ENCODE results near the gene PTPRU. TPM values are rescaled to one million over a fixed set of nuclear protein-coding genes. Genes with fewer than 3 reads are reported as not detected.

Gene PTPRU
- polyA plus RNA-seq, 3 donors from 2014 or later = not detected

DNA sequence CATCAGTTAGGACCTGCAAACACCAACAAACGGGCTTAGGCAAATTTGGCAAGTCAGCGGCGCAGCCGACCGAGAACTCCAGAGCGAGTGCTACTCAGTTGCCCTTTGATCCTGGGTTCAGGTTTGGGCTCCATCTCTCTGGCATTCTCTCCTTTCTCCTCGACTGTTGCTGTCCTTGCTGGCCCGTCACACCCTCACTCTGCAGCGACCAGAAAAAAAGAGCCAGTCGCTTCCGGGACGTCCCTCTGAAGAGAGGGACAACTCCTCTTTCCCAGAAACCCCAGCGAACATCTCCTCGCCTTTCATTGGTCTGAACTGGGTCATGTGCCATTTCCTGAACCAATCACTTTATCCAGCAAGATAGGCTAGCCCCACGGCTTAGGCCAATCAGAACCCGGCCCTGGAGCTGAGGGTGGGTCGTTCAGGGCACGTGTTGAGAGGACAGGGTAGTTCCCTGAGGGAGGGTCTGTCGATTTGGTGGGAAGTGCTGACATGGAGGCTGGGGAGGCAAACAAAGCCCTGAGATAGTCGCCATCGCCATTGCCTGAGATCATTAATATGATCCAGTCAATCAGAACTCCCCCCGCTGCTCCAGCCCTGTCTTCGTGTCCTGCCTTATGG lies 113.7 kb downstream of the PTPRU start:
- H3K4me1 Mint-ChIP-seq = no peaks in the 10 kb centered on the region
- no peaks in the 10 kb centered on the region for H3K36me3 Mint-ChIP-seq
- H3K27me3 Mint-ChIP-seq (ENCODE audit: low read depth in 3 of 3) = peaks cover 2 to 12% (median 10%) of the 10 kb centered on the region in 3 donors
- H3K27ac Mint-ChIP-seq = no peak overlapping the region
- H3K4me3 Mint-ChIP-seq = no peak overlapping the region
- DNase-seq = no peak
- H3K9me3 Mint-ChIP-seq = no peaks in the 10 kb centered on the region

DNA sequence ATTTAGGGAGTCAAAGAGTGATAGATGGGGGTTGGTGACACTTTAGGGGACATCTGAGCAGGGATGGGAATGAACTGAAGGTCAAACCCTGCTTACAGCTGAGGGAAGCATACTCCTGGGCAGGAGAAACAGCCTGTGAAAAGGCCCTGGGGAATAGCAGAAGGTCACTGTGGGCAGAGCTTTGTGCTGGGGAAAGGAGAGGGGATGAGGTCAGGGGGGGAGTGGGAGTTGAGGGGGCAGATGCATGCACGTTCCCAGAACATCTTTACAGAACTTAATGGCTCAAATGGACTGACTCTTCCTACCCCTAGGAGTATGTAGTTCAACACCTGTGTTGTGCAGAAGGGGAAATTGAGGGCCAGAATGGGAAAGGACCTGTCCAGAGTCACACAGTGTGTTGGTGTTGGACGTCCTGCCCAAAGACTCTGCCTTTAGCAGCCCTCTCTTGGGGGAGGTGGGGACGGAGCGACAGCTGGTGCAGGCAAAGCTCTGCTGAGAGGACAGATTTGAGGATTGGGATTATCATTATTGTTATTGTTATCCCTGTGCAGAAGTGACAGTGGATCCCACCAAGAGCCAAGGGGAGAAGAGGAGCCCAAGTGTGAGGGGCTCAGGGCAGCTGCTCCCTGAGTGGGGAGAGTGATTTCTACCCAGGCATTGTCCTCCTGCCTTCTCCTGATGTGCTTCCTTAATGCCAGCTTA lies 116.5 kb downstream of the PTPRU start:
- no peak for DNase-seq
- Mint-ChIP-seq H3K9me3 (no peaks in the 10 kb centered on the region), H3K4me1 (no peaks in the 10 kb centered on the region), H3K27ac (no peak overlapping the region), H3K36me3 (no peaks in the 10 kb centered on the region), H3K4me3 (no peak overlapping the region), H3K27me3 (ENCODE audit: low read depth in 3 of 3) (peaks cover 6 to 11% (median 10%) of the 10 kb centered on the region in 3 donors)

DNA sequence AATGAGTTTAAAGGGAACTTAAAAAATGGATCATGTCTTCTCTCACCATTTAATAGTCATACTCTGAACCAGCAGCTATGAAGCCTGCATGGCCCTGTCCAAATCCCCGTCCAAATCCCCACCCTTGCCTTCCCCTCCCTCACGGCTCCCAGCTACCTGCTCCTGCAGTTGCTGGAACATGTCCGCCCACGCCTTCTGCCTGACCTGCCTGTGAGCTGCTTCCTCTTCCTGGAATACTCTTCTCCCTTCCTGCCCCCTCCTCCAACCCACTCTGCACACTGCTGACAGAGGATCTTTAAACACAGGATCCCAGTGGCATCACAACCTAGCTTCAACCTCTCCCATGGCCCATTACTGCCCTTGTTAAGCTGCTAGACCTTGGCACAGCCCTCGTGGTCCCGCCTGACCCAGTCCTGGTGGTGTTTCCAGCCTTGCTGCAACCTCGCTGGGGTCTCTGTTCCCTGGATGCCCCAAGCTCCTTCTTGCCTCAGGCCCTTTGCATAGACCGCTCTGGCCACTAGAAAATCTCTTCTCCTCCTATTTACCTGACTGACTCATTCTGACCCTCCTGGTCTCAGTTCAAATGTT lies 118.3 kb downstream of the PTPRU start:
- no peak for DNase-seq
- Mint-ChIP-seq H3K27me3 (ENCODE audit: low read depth in 3 of 3) (peaks cover 5 to 10% (median 6%) of the 10 kb centered on the region in 3 donors), H3K27ac (no peak overlapping the region), H3K4me3 (no peak overlapping the region), H3K36me3 (no peaks in the 10 kb centered on the region), H3K4me1 (no peaks in the 10 kb centered on the region), H3K9me3 (no peaks in the 10 kb centered on the region)

DNA sequence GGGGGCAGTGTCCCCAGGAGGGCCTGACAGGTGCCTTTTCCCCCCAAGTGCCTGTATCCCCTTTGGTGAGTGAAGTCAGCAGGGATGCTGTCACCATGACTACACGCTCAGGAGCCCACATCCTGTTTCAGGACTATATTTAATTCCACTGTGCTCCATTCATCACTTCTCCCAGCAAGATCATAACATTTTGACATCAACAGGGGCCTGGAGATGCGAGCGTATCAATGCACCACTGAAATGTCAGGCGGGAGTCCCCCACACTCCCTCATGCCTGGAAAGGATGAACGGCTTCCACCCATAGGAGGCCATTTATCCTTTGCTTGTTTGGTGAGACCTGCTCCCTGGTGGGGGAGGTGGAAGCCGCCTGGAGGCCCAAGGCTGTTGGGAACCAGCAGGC lies 119.1 kb downstream of the PTPRU start:
- Mint-ChIP-seq H3K36me3 (no peaks in the 10 kb centered on the region), H3K4me3 (no peak overlapping the region), H3K27me3 (ENCODE audit: low read depth in 3 of 3) (peaks cover 3 to 12% (median 7%) of the 10 kb centered on the region in 3 donors), H3K9me3 (no peaks in the 10 kb centered on the region), H3K4me1 (no peaks in the 10 kb centered on the region), H3K27ac (no peak overlapping the region)
- no peak for DNase-seq

DNA sequence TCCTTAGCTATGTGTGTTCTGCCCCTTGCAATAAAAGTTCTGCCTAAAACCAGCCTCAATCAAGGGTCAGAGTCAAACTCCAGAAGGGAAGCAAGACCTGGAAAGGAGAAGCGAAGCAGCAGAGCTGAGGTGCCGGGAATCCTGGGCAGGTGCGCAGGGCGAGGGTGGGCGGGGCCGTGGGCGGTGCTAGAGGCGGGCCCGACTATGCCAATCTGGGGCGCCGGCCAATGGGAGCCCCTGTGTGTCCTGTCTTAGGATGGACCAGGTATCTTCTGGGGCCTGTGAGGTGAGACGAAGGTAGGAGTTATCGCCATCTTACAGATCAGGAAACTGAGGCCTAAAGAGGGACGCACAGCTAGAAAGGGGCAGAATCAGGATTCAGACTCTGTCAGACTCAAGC lies 120.3 kb downstream of the PTPRU start:
- H3K4me1 Mint-ChIP-seq = no peaks in the 10 kb centered on the region
- H3K27ac Mint-ChIP-seq = no peak overlapping the region
- no peaks in the 10 kb centered on the region for H3K36me3 Mint-ChIP-seq
- H3K9me3 Mint-ChIP-seq = no peaks in the 10 kb centered on the region
- no peak overlapping the region for H3K4me3 Mint-ChIP-seq
- peaks cover 0 to 12% (median 9%) of the 10 kb centered on the region in 3 donors for H3K27me3 Mint-ChIP-seq (ENCODE audit: low read depth in 3 of 3)
- no peak for DNase-seq

DNA sequence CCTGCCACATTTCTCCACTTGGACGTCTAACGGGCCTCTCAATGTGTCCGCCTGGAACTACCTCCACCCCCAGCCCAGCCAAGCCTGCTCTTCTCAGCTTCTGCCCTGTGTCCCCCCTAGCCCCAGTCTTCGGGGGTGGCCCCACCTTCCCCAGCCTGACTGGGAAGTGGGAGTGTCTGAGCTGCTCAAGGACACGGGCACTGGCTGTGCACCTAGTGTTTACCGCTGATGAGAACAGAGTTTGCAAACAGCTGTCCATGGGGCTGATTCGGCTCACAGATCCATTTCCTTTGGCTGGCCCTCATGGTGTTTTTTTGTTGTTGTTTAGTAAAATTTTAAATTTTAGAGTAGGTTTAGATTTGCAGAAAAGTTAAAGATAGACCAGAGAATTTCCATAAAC lies 121.1 kb downstream of the PTPRU start:
- Mint-ChIP-seq H3K36me3 (no peaks in the 10 kb centered on the region), H3K4me3 (no peak overlapping the region), H3K27me3 (ENCODE audit: low read depth in 3 of 3) (peaks cover 0 to 12% (median 9%) of the 10 kb centered on the region in 3 donors), H3K9me3 (no peaks in the 10 kb centered on the region), H3K4me1 (no peaks in the 10 kb centered on the region), H3K27ac (no peak overlapping the region)
- no peak for DNase-seq

DNA sequence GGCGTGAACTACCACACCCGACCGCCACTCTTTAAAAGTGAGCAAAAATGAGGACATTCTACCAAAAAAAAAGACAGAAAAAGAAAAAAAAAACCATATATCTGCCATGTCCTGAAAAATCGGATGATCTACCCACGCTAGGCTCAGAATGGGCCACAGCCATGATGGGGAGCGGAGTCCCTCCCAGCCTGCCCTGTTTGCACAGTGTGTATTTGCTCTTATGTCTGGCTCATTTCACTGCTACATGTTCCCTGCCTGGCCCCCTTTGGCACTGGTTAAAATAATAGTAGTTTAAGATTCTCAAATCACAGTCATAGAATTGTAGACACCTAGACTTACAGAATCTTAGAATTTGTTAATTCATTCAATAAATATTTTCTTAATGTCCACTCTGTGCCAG lies 121.9 kb downstream of the PTPRU start:
- Mint-ChIP-seq H3K27me3 (ENCODE audit: low read depth in 3 of 3) (peaks cover 2 to 9% (median 8%) of the 10 kb centered on the region in 3 donors), H3K36me3 (no peaks in the 10 kb centered on the region), H3K4me1 (no peaks in the 10 kb centered on the region), H3K27ac (no peak overlapping the region), H3K4me3 (no peak overlapping the region), H3K9me3 (no peaks in the 10 kb centered on the region)
- DNase-seq = no peak

DNA sequence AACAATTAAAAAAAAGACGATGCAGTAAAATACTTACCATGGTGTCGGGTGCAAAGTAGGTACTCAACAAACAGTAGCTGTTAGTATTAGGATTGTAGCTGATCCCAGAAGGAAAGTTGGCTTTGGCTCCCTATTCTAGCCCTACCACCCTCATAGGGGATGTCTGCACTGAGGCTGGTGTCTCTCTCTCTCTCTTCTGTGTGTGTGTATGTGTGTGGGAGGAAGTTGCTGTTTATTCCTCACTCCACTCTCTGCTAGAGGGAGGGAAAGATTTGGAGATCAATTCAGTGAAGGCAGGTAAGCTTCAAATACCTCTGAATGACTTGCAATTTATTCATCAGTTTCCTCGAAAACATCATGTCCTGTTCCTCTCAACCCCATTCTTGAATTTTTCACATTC lies 124.4 kb downstream of the PTPRU start:
- H3K36me3 Mint-ChIP-seq = no peaks in the 10 kb centered on the region
- no peak overlapping the region for H3K4me3 Mint-ChIP-seq
- H3K27ac Mint-ChIP-seq = no peak overlapping the region
- peaks cover 2 to 12% (median 5%) of the 10 kb centered on the region in 3 donors for H3K27me3 Mint-ChIP-seq (ENCODE audit: low read depth in 3 of 3)
- H3K4me1 Mint-ChIP-seq = no peaks in the 10 kb centered on the region
- DNase-seq = no peak
- no peaks in the 10 kb centered on the region for H3K9me3 Mint-ChIP-seq

DNA sequence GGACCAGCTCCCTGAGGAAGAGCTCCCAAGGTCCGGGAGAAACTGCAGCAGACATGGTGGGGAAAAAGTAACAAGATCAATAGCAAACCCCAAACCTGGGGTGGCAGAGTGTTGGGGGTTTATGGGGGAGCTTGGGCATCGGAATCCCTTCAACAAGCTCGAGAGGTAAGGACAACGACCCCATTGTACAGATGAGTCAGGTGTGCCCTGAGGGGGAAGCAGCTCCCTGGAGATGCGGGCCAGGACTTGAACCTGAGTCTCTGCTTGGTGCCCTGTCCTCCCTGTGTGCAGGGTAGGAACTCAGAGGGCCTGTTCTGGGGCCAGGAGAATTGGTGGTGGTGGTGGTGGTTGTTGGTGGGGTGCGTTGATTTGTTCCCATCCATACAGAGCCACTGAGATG lies 125.4 kb downstream of the PTPRU start:
- no peak for DNase-seq
- peaks cover 0 to 1% (median 0%) of the 10 kb centered on the region in 6 donors for H3K9me3 Mint-ChIP-seq
- no peak overlapping the region for H3K27ac Mint-ChIP-seq
- no peaks in the 10 kb centered on the region for H3K36me3 Mint-ChIP-seq
- no peaks in the 10 kb centered on the region for H3K4me1 Mint-ChIP-seq
- H3K27me3 Mint-ChIP-seq (ENCODE audit: low read depth in 3 of 3) = peaks cover 3 to 10% (median 9%) of the 10 kb centered on the region in 3 donors
- H3K4me3 Mint-ChIP-seq = no peak overlapping the region

DNA sequence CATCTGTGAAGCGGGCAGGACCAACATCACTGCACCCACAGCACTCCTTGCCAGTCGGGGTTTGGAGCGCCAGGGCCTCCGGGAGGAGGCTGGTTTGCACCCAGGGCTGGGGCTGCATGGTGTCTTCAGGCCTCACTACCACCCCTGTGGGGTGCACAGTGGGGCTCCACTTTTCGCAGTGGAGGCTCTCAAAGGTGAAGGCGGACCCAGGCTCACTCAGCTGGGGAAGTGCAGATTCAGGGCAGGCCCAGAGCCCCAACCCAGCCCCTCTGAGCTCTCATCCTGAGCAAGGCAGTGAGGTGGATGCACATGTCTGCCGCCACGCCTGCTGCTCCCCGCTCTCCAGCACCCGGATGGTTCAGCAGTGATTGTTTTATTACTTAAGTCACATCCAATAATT lies 125.8 kb downstream of the PTPRU start:
- Mint-ChIP-seq H3K27me3 (ENCODE audit: low read depth in 3 of 3) (peaks cover 3 to 10% (median 8%) of the 10 kb centered on the region in 3 donors), H3K4me1 (no peaks in the 10 kb centered on the region), H3K36me3 (no peaks in the 10 kb centered on the region), H3K4me3 (no peak overlapping the region), H3K9me3 (peaks cover 0 to 1% (median 0%) of the 10 kb centered on the region in 6 donors), H3K27ac (no peak overlapping the region)
- no peak for DNase-seq

DNA sequence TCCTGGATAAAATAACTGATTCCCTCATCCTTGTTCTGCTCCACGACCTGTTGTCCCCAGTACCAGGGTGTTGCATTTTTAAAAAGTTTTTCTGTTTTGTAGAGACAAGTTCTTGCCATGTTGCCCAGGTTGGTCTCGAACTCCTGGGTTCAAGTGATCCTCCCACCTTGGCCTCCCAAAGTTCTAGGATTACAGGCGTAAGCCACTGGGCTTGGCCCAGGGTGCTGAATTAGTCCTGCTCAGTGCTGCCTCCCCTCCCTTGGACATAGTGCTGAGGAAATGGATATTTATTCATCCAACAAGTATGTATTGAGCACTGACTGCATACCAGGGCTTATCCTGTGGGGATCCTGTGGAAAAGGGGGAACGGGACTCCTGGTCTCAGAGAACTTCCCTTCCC lies 126.4 kb downstream of the PTPRU start:
- H3K36me3 Mint-ChIP-seq = no peaks in the 10 kb centered on the region
- no peaks in the 10 kb centered on the region for H3K4me1 Mint-ChIP-seq
- H3K4me3 Mint-ChIP-seq = no peak overlapping the region
- peaks cover 3 to 10% (median 8%) of the 10 kb centered on the region in 3 donors for H3K27me3 Mint-ChIP-seq (ENCODE audit: low read depth in 3 of 3)
- H3K27ac Mint-ChIP-seq = no peak overlapping the region
- no peak for DNase-seq
- H3K9me3 Mint-ChIP-seq = peaks cover 0 to 1% (median 0%) of the 10 kb centered on the region in 6 donors

DNA sequence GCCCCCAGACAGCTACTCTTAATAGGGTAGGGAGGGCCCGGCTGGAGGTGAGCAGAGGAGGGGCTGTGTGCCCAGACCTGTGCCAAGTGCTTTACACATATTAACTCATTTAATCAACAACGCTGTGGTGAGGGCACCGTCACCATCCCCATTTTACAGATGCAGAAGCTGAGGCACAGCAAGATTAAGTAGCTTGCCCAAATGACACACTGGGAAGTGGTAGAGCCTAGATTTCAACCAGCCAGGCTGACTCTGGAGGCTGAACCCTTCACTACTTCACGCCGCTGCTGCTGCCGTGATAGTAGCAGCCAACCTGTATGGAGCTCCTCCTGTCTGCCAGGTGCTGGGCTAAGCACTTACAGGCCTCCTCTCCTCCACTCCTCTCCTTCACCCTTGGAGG lies 127.2 kb downstream of the PTPRU start:
- no peaks in the 10 kb centered on the region for H3K4me1 Mint-ChIP-seq
- H3K27me3 Mint-ChIP-seq (ENCODE audit: low read depth in 3 of 3) = peaks cover 4 to 13% (median 8%) of the 10 kb centered on the region in 3 donors
- no peaks in the 10 kb centered on the region for H3K36me3 Mint-ChIP-seq
- DNase-seq = no peak
- H3K9me3 Mint-ChIP-seq = peaks cover 0 to 1% (median 0%) of the 10 kb centered on the region in 6 donors
- no peak overlapping the region for H3K27ac Mint-ChIP-seq
- H3K4me3 Mint-ChIP-seq = no peak overlapping the region

DNA sequence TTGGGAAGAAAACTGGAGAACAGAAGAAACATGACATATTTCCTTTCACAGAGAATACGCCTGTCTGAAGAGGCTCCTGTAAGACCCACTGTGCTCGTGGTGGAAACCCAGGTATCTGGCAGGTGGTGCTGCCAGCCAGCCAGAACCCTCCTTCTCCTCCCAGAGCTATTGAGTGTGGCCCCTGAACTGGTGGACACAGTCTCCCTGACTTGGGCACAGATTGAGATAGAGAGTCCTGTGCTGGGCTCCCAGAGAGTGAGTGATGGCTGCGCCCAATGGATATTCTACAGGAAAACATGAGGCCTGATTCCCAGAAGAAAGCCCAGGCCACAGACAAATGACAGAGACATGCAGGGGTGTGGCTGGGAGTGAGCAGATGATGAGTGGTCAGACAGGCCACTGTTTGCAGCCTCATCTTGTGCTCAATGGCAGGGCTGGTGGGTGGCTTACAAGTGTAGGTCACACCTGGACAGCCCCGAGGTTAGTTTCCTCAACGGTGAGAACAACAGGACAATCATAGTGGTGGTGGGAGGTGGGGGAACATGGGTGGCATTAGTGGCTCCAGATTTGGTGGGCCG lies 127.9 kb downstream of the PTPRU start:
- no peak overlapping the region for H3K27ac Mint-ChIP-seq
- H3K4me1 Mint-ChIP-seq = no peaks in the 10 kb centered on the region
- no peak overlapping the region for H3K4me3 Mint-ChIP-seq

More for the DNA sequence above, 127.9 kb downstream of the PTPRU start:
- DNase-seq = no peak
- Mint-ChIP-seq H3K9me3 (peaks cover 0 to 1% (median 0%) of the 10 kb centered on the region in 6 donors), H3K27me3 (ENCODE audit: low read depth in 3 of 3) (peaks cover 7 to 10% (median 10%) of the 10 kb centered on the region in 3 donors), H3K36me3 (no peaks in the 10 kb centered on the region)
